ENCODE results near the gene TMEM140. TPM values are rescaled to one million over a fixed set of nuclear protein-coding genes. Genes with fewer than 3 reads are reported as not detected.

Gene TMEM140
- polyA plus RNA-seq, 2 donors, result 1.3 to 1.9 TPM

- no peak overlapping the region for H3K27ac ChIP-seq (ENCODE audit: low read depth in 2 of 2, low read length in 1 of 2)
- H3K4me1 ChIP-seq (ENCODE audit: control insufficient read depth in 2 of 2, insufficient read depth in 2 of 2, low read length in 1 of 2), result peaks cover 8 to 20% of the 10 kb centered on the region in 2 donors
- no peaks in the 10 kb centered on the region for H3K9me3 ChIP-seq (ENCODE audit: control insufficient read depth in 2 of 2, insufficient read depth in 1 of 2, low read depth in 1 of 2, low read length in 1 of 2)
- H3K27me3 ChIP-seq (ENCODE audit: control insufficient read depth in 1 of 2, insufficient read depth in 2 of 2, low read length in 2 of 2), result no peaks in the 10 kb centered on the region
- no peak overlapping the region for H3K4me3 ChIP-seq (ENCODE audit: low read depth in 1 of 2, low read length in 2 of 2)
- H3K36me3 ChIP-seq (ENCODE audit: control insufficient read depth in 2 of 2, insufficient read depth in 2 of 2, low read length in 1 of 2), result peaks cover 4 to 45% of the 10 kb centered on the region in 2 donors
- 85 to 86% methylated on average over 18 of the region's 18 CpGs for WGBS, 2 donors
These were observed 16.6 kb downstream of the TMEM140 start for GRCh38 chr7:135164357-135165061.

- H3K4me3 ChIP-seq (ENCODE audit: low read depth in 1 of 2, low read length in 2 of 2), result no peak overlapping the region
- peaks cover 9 to 18% of the 10 kb centered on the region in 2 donors for H3K4me1 ChIP-seq (ENCODE audit: control insufficient read depth in 2 of 2, insufficient read depth in 2 of 2, low read length in 1 of 2)
- no peaks in the 10 kb centered on the region for H3K9me3 ChIP-seq (ENCODE audit: control insufficient read depth in 2 of 2, insufficient read depth in 1 of 2, low read depth in 1 of 2, low read length in 1 of 2)
- H3K27me3 ChIP-seq (ENCODE audit: control insufficient read depth in 1 of 2, insufficient read depth in 2 of 2, low read length in 2 of 2), result no peaks in the 10 kb centered on the region
- WGBS, 2 donors, result 79 to 82% methylated on average over 4 of the region's 4 CpGs
- H3K36me3 ChIP-seq (ENCODE audit: control insufficient read depth in 2 of 2, insufficient read depth in 2 of 2, low read length in 1 of 2), result peaks cover 4 to 45% of the 10 kb centered on the region in 2 donors
- peak overlapping the region in 1 of 2 donors; percentile 1 for H3K27ac ChIP-seq (ENCODE audit: low read depth in 2 of 2, low read length in 1 of 2)
These were observed 18.0 kb downstream of the TMEM140 start for GRCh38 chr7:135165862-135166261.

GRCh38 chr7:135166338-135166990, 18.6 kb downstream of the TMEM140 start:
- Histone ChIP-seq H3K36me3 (ENCODE audit: control insufficient read depth in 2 of 2, insufficient read depth in 2 of 2, low read length in 1 of 2) (peaks cover 4 to 45% of the 10 kb centered on the region in 2 donors), H3K4me1 (ENCODE audit: control insufficient read depth in 2 of 2, insufficient read depth in 2 of 2, low read length in 1 of 2) (peaks cover 9 to 18% of the 10 kb centered on the region in 2 donors), H3K27me3 (ENCODE audit: control insufficient read depth in 1 of 2, insufficient read depth in 2 of 2, low read length in 2 of 2) (no peaks in the 10 kb centered on the region), H3K9me3 (ENCODE audit: control insufficient read depth in 2 of 2, insufficient read depth in 1 of 2, low read depth in 1 of 2, low read length in 1 of 2) (no peaks in the 10 kb centered on the region), H3K27ac (ENCODE audit: low read depth in 2 of 2, low read length in 1 of 2) (peak overlapping the region in 1 of 2 donors; percentile 1), H3K4me3 (ENCODE audit: low read depth in 1 of 2, low read length in 2 of 2) (no peak overlapping the region)
- 74 to 76% methylated on average over 18 of the region's 18 CpGs for WGBS, 2 donors

GRCh38 chr7:135167365-135167917, 19.6 kb downstream of the TMEM140 start:
- no peaks in the 10 kb centered on the region for H3K9me3 ChIP-seq (ENCODE audit: control insufficient read depth in 2 of 2, insufficient read depth in 1 of 2, low read depth in 1 of 2, low read length in 1 of 2)
- no peak overlapping the region for H3K4me3 ChIP-seq (ENCODE audit: low read depth in 1 of 2, low read length in 2 of 2)
- WGBS, 2 donors, result 81% methylated on average over 12 of the region's 12 CpGs
- no peaks in the 10 kb centered on the region for H3K27me3 ChIP-seq (ENCODE audit: control insufficient read depth in 1 of 2, insufficient read depth in 2 of 2, low read length in 2 of 2)
- H3K36me3 ChIP-seq (ENCODE audit: control insufficient read depth in 2 of 2, insufficient read depth in 2 of 2, low read length in 1 of 2), result peaks cover 4 to 42% of the 10 kb centered on the region in 2 donors
- H3K27ac ChIP-seq (ENCODE audit: low read depth in 2 of 2, low read length in 1 of 2), result peak overlapping the region in 1 of 2 donors; percentile 47
- peaks cover 6 to 15% of the 10 kb centered on the region in 2 donors for H3K4me1 ChIP-seq (ENCODE audit: control insufficient read depth in 2 of 2, insufficient read depth in 2 of 2, low read length in 1 of 2)

- 61 to 64% methylated on average over 7 of the region's 9 CpGs for WGBS, 2 donors
- peaks cover 6 to 15% of the 10 kb centered on the region in 2 donors for H3K4me1 ChIP-seq (ENCODE audit: control insufficient read depth in 2 of 2, insufficient read depth in 2 of 2, low read length in 1 of 2)
- H3K4me3 ChIP-seq (ENCODE audit: low read depth in 1 of 2, low read length in 2 of 2), result no peak overlapping the region
- peaks cover 4 to 42% of the 10 kb centered on the region in 2 donors for H3K36me3 ChIP-seq (ENCODE audit: control insufficient read depth in 2 of 2, insufficient read depth in 2 of 2, low read length in 1 of 2)
- H3K27ac ChIP-seq (ENCODE audit: low read depth in 2 of 2, low read length in 1 of 2), result peak overlapping the region in 1 of 2 donors; percentile 47
- no peaks in the 10 kb centered on the region for H3K9me3 ChIP-seq (ENCODE audit: control insufficient read depth in 2 of 2, insufficient read depth in 1 of 2, low read depth in 1 of 2, low read length in 1 of 2)
- H3K27me3 ChIP-seq (ENCODE audit: control insufficient read depth in 1 of 2, insufficient read depth in 2 of 2, low read length in 2 of 2), result no peaks in the 10 kb centered on the region
These were observed 20.1 kb downstream of the TMEM140 start for GRCh38 chr7:135168001-135168400.

- no peaks in the 10 kb centered on the region for H3K27me3 ChIP-seq (ENCODE audit: control insufficient read depth in 1 of 2, insufficient read depth in 2 of 2, low read length in 2 of 2)
- no peaks in the 10 kb centered on the region for H3K9me3 ChIP-seq (ENCODE audit: control insufficient read depth in 2 of 2, insufficient read depth in 1 of 2, low read depth in 1 of 2, low read length in 1 of 2)
- 87 to 88% methylated on average over 13 of the region's 13 CpGs for WGBS, 2 donors
- peaks cover 6 to 15% of the 10 kb centered on the region in 2 donors for H3K4me1 ChIP-seq (ENCODE audit: control insufficient read depth in 2 of 2, insufficient read depth in 2 of 2, low read length in 1 of 2)
- peak overlapping the region in 1 of 2 donors; percentile 86 for H3K4me3 ChIP-seq (ENCODE audit: low read depth in 1 of 2, low read length in 2 of 2)
- H3K27ac ChIP-seq (ENCODE audit: low read depth in 2 of 2, low read length in 1 of 2), result peak overlapping the region in 1 of 2 donors; percentile 40
- H3K36me3 ChIP-seq (ENCODE audit: control insufficient read depth in 2 of 2, insufficient read depth in 2 of 2, low read length in 1 of 2), result peaks cover 4 to 42% of the 10 kb centered on the region in 2 donors
These were observed 20.7 kb downstream of the TMEM140 start for GRCh38 chr7:135168489-135169140.

GRCh38 chr7:135169141-135169963, 21.5 kb downstream of the TMEM140 start:
- H3K27ac ChIP-seq (ENCODE audit: low read depth in 2 of 2, low read length in 1 of 2), result peak overlapping the region; percentile 91 to 94

GRCh38 chr7:135169964-135170273, 22.0 kb downstream of the TMEM140 start:
- Histone ChIP-seq H3K4me1 (ENCODE audit: control insufficient read depth in 2 of 2, insufficient read depth in 2 of 2, low read length in 1 of 2) (peaks cover 6 to 15% of the 10 kb centered on the region in 2 donors), H3K36me3 (ENCODE audit: control insufficient read depth in 2 of 2, insufficient read depth in 2 of 2, low read length in 1 of 2) (peaks cover 4 to 33% of the 10 kb centered on the region in 2 donors), H3K27me3 (ENCODE audit: control insufficient read depth in 1 of 2, insufficient read depth in 2 of 2, low read length in 2 of 2) (no peaks in the 10 kb centered on the region), H3K27ac (ENCODE audit: low read depth in 2 of 2, low read length in 1 of 2) (peak overlapping the region; percentile 91 to 94), H3K4me3 (ENCODE audit: low read depth in 1 of 2, low read length in 2 of 2) (peak overlapping the region; percentile 79 to 86), H3K9me3 (ENCODE audit: control insufficient read depth in 2 of 2, insufficient read depth in 1 of 2, low read depth in 1 of 2, low read length in 1 of 2) (no peaks in the 10 kb centered on the region)
- 1 to 2% methylated on average over 17 of the region's 17 CpGs for WGBS, 2 donors

More at GRCh38 chr7:135169141-135169963, 21.5 kb downstream of the TMEM140 start:
- no peaks in the 10 kb centered on the region for H3K9me3 ChIP-seq (ENCODE audit: control insufficient read depth in 2 of 2, insufficient read depth in 1 of 2, low read depth in 1 of 2, low read length in 1 of 2)
- H3K36me3 ChIP-seq (ENCODE audit: control insufficient read depth in 2 of 2, insufficient read depth in 2 of 2, low read length in 1 of 2), result peaks cover 4 to 39% of the 10 kb centered on the region in 2 donors
- peaks cover 6 to 15% of the 10 kb centered on the region in 2 donors for H3K4me1 ChIP-seq (ENCODE audit: control insufficient read depth in 2 of 2, insufficient read depth in 2 of 2, low read length in 1 of 2)
- 44 to 48% methylated on average over 11 of the region's 11 CpGs for WGBS, 2 donors
- H3K27me3 ChIP-seq (ENCODE audit: control insufficient read depth in 1 of 2, insufficient read depth in 2 of 2, low read length in 2 of 2), result no peaks in the 10 kb centered on the region
- peak overlapping the region; percentile 79 to 86 for H3K4me3 ChIP-seq (ENCODE audit: low read depth in 1 of 2, low read length in 2 of 2)

Measured in esophagus (tissue), 2 donors.